LNCaP clone FGC (cell line): ENCODE measurements around the gene MAD1L1.

ENCODE experiments used
- DNase-seq: peaks from one replicate; pipeline ENCODE4 v3.0.0-alpha.2; 2011; ENCODE audit warnings: low read depth
- H3K4me3 ChIP-seq: 2 replicates; pipeline ENCODE4 v1.5.1; 2011; ENCODE audit warnings: mild to moderate bottlenecking, low read depth, low read length, control low read depth
- CTCF ChIP-seq: IDR thresholded peaks from 2 replicates; pipeline ENCODE4 v1.5.1; 2012; ENCODE audit warnings: mild to moderate bottlenecking; ENCODE audit not compliant: control insufficient read depth, insufficient read depth; ENCODE audit errors: extremely low read depth

Gene MAD1L1

GRCh38 chr7:2181077-2181854 lies 51.5 kb downstream of the MAD1L1 start:
- DNase-seq: no peak
- H3K4me3 ChIP-seq: no peak overlapping the region
- no peak for TF ChIP-seq CTCF

DNA sequence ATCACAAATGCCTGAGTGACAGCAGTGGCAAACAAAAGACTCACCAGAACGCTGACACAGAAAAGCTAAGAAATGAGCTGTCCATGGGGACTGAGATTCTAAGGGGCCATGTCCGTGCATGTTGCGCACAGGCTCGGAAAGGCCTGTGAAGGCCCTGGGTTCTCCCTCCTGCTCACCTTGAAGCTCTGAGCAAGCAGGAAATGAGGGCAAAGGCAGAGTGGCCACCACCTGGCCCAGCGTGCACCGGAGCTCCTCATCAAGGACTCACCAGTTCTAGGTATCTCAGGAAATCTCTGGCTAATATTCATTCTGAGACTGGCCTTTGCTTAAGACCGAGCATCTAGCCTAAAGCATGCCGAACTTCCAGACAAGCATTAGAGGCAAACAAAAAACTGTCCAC lies 52.7 kb downstream of the MAD1L1 start:
- TF ChIP-seq CTCF: no peak
- DNase-seq: no peak
- H3K4me3 ChIP-seq: no peak overlapping the region

- no peak for DNase-seq
- no peak overlapping the region for H3K4me3 ChIP-seq
Measured at GRCh38 chr7:2175514-2175913, 57.2 kb downstream of the MAD1L1 start.

GRCh38 chr7:2175091-2175490 lies 57.7 kb downstream of the MAD1L1 start:
- no peak for DNase-seq
- H3K4me3 ChIP-seq: no peak overlapping the region
- TF ChIP-seq CTCF: no peak

More at GRCh38 chr7:2175514-2175913, 57.2 kb downstream of the MAD1L1 start:
- TF ChIP-seq CTCF: no peak

GRCh38 chr7:2173189-2173827 lies 59.4 kb downstream of the MAD1L1 start:
- no peak for DNase-seq
- no peak for TF ChIP-seq CTCF
- no peak overlapping the region for H3K4me3 ChIP-seq

DNA sequence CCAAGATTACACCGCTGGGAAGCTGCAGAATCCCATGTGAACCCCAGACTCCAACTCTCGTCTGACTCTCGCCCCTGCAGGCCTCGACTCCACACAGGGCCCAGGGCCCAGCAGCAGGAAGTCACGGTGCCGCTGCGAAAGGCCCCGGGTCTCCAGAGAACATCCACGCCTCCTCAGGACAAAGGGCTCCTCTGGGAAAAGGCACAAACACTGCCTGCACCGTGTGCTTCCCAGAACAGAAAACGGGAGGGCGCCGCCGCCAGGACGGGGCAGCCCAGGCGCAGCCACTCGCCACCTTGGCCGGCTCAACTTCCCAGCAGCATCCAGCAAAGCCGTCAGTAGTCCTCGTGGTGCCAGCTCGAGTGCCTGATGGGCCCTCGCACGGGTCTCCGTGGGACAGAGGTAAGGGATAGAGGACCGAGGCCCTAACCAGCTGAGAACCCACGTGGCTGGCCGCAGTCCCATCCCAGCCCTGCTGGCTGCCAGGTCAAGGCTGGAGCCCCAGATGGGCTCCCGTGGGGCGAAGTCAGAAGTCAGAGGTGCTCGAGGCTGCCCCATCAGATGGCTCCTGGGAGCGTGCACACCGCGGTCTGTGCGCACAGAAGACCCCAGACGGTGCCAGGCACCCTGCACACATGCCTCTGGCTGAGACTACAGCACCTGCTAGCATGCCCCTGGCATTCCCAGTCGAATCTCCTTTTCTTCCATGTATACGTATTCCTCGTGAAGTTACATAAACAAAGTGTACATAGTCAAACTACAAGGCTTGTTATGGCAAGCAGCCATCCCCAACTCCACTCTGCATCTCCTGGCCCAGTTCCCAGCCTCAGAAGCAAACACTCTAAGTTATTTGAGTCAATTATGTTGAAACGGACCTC lies 60.2 kb downstream of the MAD1L1 start:
- no peak for TF ChIP-seq CTCF
- H3K4me3 ChIP-seq: 0 out of 2 replicates have a peak overlapping the region, but pooled peaks have one; percentile 5
- peak; percentile 98 for DNase-seq
